IPS DF 4.7 (cell line): Measurements from ENCODE around the gene MGME1.

Experiments used
- DNase-seq: peaks from one replicate; pipeline ENCODE4 v3.0.0-alpha.2; 2013; ENCODE audit warnings: low spot score; ENCODE audit errors: extremely low read depth

MGME1 gene

GRCh38 chr20:17992224-17992637 is 23.4 kb downstream of the MGME1 start:
- DNase-seq: no peak

- no peak for DNase-seq
These were observed 24.2 kb downstream of the MGME1 start for GRCh38 chr20:17992847-17993513.

- DNase-seq: no peak
These were observed 24.7 kb downstream of the MGME1 start for GRCh38 chr20:17993546-17993945.

GRCh38 chr20:17995967-17996819 is 27.4 kb downstream of the MGME1 start:
- DNase-seq: no peak

- DNase-seq: no peak
These were observed 29.6 kb downstream of the MGME1 start for GRCh38 chr20:17998446-17998845.

GRCh38 chr20:17999566-17999965 is 30.7 kb downstream of the MGME1 start:
- DNase-seq: no peak

GRCh38 chr20:18001131-18001921 is 32.5 kb downstream of the MGME1 start:
- no peak for DNase-seq

- no peak for DNase-seq
These were observed 35.1 kb downstream of the MGME1 start for GRCh38 chr20:18003897-18004296.

GRCh38 chr20:18004384-18005031 is 35.7 kb downstream of the MGME1 start:
- DNase-seq: no peak

GRCh38 chr20:18005170-18005989 is 36.6 kb downstream of the MGME1 start:
- DNase-seq: no peak

- no peak for DNase-seq
These were observed 37.2 kb downstream of the MGME1 start for GRCh38 chr20:18005990-18006364.

GRCh38 chr20:18006684-18007083 is 37.9 kb downstream of the MGME1 start:
- DNase-seq: no peak

GRCh38 chr20:18007534-18008292 is 38.9 kb downstream of the MGME1 start:
- no peak for DNase-seq

- DNase-seq: no peak
These were observed 40.3 kb downstream of the MGME1 start for GRCh38 chr20:18009116-18009515.

- DNase-seq: no peak
These were observed 42.7 kb downstream of the MGME1 start for GRCh38 chr20:18011482-18011881.

- no peak for DNase-seq
These were observed 43.3 kb downstream of the MGME1 start for GRCh38 chr20:18011951-18012645.

GRCh38 chr20:18012901-18013300 is 44.1 kb downstream of the MGME1 start:
- DNase-seq: no peak

GRCh38 chr20:18014411-18014810 is 45.6 kb downstream of the MGME1 start:
- no peak for DNase-seq

- no peak for DNase-seq
These were observed 48.0 kb downstream of the MGME1 start for GRCh38 chr20:18016772-18017171.
